NCI-H2081 (cell line): ENCODE data around the gene NRN1L.
"Not testable (repeated sequence)": the region's sequence is repeated elsewhere in the genome, so short reads cannot be mapped to it uniquely, and the experiment has no call there.

Experiments used
- DNase-seq, 2 experiments: peaks; one replicate each; lab custom pipeline; 2025; lab: John Stamatoyannopoulos, UW

Gene NRN1L

DNA sequence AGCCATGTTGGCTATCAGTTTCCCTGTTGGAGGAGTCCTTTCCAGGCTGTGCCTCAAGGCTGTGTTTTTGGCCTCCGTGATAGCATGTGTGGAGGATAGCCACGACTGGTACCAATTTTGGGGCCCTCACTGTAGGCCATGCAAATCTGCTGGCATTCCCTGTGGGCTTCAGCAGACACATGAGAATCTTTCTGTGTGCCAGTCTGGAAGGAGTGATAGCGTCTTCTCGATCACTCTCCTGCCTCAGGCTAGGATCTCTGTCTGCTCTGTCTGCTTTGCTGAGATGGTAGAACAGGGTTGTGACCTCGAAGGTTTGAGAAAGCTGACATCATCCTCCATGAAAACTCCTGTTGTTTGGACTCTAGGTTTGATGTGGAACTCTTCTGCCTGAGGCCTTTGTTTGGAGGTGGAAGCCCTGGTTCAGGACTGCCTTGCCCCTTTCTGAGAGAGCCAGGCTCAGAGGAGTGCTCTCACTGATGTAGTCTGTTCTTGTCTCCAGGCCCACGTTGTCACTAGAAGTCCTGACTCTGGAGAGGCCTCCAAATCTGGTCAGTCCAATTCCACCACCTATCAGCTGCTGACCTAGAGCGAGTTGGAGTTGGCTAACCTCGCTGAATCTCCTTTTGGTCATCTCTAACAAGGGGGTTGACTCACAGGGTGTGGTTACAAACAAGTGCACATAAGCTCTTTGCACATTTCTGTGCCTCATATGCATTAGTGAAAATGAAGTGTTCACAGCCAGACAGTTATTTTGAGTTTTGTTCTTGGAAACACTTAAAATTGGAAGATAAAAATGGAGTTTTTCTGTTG is 23.9 kb upstream of the NRN1L start:
- DNase-seq = no peak

GRCh38 chr16:67861877-67862276 is 22.8 kb upstream of the NRN1L start:
- DNase-seq = no peak

DNA sequence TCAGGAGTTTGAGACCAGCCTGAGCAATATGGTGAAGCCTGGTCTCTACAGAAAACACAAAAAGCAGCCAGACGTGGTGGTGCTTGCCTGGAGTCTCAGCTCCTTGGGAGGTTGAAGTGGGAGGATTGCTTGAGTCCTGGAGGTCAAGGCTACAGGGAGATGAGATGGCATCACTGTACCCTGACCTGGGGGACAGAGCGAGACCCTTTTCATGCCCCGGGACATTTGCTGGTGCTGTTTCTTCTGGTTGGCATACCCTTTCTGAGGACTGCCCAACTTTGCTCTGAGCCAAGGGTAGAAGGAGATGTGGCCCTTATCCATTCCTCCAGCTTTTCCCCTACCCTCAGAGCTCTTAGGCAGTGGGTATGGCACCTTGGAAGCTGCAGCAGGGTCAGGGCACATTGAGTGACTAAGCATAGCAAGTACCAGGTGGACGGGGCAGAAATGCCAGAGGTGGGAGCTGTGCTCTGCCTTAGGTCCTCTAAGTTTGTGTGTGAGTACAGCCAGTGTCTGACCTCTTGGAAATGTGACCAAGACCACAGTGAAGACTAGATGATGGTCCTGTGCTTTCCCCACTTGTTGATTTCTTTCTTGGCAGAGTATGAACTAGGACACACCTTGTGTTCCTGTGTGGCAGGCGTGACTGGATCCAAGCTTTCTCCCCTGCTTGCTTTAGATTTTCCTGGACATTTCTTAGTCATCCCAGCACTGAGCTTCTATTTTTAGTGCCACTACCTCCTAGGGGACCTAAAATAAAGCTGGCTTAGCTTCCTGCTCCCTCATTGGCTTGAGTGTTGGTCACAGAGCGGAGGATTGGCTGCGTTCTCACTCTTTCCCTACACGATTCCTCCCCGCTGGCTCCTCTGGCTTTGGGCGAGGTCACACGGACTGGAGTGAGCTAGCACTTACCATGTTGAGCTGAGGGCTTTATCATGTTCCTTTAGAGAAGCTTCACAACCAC is 21.8 kb upstream of the NRN1L start:
- DNase-seq = no peak

- not testable (repeated sequence) for DNase-seq
Measured at GRCh38 chr16:67864044-67864443, 20.6 kb upstream of the NRN1L start.

GRCh38 chr16:67864594-67864993 is 20.1 kb upstream of the NRN1L start:
- DNase-seq = no peak

DNA sequence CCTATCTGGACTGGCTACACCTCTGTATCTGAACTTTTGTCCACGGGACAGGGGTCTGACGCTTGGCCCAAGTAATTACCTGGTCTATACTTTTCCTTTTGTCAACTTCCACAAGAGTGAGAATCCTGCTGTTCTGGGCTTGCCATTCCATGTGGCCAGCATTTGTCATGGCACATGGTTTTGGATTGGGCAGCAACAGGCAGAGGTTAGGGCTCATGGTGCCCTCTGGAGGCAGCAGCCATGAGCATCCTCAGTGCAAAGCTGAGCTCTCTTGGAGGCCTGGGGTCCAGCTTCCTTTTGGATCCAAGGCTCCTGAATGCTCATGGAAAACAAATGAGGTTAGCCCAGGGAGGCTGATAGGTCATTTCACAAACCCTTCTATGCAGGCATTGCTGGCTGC is 19.4 kb upstream of the NRN1L start:
- DNase-seq = no peak

GRCh38 chr16:67868290-67868689 is 16.4 kb upstream of the NRN1L start:
- no peak for DNase-seq

GRCh38 chr16:67869653-67870052 is 15.0 kb upstream of the NRN1L start:
- no peak for DNase-seq

GRCh38 chr16:67871256-67871655 is 13.4 kb upstream of the NRN1L start:
- DNase-seq = no peak

DNA sequence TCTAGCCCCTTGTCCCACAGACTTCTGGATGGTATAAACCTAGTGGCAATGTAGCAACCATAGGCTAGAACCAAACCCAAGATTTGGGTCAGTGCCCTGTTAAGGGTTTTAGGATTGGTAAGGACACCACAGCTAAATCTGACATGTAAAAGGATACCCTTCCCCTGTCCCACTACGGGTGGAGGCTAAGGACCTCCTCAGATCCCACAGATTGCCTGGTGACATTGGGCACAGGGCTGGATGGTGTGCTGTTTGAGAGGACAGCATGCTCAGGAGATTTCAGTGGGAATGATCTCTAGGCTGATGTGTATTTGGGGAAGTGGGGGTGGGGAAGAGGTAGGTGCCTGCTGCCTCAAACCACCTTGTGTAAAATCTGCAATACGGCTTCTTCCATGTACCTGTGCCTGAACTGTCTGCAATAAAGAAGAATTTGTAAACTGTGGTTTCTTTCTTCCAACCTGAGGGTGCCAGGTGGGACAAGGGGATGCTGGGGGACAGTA is 12.5 kb upstream of the NRN1L start:
- DNase-seq = no peak

DNA sequence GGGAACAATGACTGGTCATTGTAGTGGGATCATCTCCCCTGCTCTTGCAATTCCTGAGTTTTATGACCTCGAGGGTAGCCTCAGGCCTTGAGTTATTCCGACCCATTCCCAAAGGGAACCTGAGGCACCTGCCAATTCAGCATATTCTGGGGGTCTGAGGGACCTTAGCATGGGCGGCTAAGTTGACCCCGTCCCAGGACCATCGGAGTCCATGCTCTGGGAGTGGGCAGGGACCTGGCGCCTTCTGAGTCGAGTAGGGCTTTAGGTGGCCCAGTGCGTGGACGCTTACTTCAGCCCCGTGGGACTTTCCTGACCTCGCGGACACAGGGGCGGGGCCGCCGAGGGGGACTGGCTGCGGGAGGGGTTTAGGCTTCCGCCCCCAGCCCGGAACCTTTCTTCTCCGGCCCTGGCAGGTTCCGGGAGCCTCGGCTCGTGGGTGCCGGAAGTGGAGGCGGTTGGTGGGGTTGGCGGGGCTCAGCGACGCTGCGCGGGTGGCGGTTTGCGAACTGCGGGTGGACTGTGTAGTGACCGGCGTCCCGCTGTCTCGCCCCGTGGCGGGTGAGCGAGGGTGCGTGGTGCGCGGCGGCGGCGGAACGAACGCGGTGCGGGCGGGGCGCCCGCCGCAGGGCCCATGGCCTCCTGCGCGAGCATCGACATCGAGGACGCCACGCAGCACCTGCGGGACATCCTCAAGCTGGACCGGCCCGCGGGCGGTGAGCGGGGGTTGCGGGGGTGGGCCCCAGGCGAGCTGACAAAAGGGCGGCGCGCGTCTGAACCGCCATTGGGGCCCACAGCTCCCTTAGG is 11.9 kb upstream of the NRN1L start, which contains the start of gene EDC4:
TSS of gene EDC4 (plus strand) at position 422 of the 804 bp plus-strand sequence. CDS start at position 632, 210 bp downstream.
- DNase-seq = peak; percentile 24 to 54

DNA sequence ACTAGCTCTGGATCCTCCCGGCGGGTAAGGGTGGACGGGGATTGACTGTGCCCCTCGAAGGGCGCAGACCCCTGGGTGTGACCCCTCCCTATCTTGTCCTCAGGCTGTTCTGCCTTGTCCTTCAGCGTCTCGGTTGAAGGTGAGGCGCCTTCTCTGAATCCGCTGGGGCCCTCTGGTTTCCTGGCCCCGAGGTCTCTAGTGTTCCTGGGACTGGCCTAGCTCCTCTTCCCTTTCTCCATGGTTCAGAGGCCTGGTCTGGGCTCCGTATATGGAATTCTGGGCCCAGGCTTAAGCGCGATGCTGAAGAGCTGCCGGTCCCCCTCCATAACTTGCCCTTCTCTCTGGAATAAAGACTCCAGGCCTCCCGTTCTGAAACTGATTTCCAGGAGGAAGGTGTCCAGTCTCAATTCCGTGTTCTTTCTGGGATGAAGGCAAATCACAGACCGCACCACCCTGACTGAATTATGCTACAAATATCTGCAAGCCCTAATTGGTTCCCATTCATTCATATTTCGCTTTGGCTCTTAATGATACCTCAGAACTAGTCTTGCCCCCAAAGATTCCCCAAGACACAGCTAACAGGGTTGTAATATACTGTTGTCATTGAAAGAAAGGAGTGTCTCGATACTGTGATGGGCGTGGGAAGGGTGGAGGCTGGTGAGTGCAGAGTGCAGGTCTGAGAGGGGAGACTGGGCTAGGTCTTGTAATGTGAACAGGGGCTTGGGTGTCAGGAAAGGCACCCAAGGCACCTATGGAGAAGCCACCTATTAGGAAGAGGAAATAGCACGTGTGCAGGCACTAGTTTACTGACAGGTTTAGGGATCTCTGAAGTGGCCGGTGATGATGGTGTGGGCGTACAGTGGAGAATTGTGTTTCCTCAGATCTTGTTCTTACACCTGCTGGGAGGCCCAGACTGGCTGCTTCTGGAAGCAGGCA is 11.0 kb upstream of the NRN1L start:
- no peak for DNase-seq

DNA sequence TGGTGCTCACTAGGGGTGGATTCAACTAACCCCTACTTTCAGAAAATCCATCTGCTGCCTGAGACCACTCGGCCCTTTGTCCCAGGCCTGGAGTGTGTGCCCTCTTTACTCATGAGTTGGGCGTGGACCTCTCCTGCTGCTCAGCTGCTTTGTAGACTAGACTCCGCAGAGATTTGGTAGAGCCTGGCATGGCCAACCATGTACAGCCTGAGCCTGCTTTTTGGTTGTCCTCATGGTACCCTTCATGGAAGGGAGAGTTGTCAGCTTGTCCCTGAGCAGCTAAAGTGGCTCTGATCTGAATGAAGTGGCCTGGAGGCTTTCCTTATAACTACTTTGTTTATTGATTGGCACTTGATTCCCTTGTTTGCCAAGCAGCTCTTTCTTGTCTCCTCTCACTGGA is 10.3 kb upstream of the NRN1L start:
- DNase-seq = no peak

DNA sequence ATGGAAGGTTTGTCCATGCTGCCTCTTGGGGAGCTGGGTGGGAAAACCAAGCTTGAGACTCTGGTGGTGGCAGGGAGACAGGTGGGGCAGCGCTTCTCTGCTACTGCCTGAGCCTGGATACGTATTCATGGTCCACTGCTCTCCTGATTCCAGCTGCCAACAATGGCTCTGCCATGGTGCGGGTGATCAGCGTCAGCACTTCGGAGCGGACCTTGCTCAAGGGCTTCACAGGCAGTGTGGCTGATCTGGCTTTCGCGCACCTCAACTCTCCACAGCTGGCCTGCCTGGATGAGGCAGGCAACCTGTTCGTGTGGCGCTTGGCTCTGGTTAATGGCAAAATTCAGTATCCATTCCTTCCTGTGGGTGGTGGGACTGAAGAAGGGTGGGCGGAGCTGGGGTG is 7.6 kb upstream of the NRN1L start:
- no peak for DNase-seq

DNA sequence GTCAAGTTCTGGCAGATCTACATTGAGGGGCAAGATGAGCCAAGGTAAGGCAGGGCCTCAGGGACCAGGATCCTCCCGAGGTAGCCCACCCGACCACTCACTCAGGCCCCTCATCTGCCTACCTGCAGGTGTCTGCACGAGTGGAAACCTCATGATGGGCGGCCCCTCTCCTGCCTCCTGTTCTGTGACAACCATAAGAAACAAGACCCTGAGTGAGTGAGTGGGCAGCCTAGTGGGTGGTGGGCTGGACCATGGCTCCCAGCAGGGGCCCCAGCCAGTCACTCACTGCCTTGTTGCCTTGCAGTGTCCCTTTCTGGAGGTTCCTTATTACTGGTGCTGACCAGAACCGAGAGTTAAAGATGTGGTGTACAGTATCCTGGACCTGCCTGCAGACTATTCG is 6.5 kb upstream of the NRN1L start:
- DNase-seq = no peak

DNA sequence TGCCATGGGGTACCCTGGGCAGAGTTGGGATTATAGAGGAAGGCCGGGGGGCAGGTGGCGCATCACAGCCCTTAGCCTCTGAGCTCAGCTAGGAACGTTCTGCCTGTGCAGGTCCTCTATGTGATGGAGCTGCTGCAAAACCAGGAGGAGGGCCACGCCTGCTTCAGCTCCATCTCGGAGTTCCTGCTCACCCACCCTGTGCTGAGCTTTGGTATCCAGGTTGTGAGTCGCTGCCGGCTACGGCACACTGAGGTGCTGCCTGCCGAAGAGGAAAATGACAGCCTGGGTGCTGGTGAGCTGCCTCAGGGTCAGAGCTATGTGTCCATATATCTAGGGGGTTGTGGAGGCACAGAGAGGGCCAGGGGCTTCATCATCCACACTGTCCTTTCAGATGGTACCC is 5.8 kb upstream of the NRN1L start:
- DNase-seq = no peak

DNA sequence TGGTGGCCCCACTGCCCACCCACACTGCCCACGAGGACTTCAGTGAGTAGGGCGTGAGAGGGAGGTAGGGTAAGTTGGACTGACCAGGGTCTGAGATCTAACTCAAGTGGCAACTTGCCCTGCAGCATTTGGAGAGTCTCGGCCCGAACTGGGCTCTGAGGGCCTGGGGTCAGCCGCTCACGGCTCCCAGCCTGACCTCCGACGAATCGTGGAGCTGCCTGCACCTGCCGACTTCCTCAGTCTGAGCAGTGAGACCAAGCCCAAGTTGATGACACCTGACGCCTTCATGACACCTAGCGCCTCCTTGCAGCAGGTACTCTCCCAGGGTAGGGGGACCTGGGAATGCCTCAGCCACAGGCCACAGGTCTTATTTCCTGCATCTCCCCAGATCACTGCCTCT is 5.2 kb upstream of the NRN1L start:
- DNase-seq = no peak

DNA sequence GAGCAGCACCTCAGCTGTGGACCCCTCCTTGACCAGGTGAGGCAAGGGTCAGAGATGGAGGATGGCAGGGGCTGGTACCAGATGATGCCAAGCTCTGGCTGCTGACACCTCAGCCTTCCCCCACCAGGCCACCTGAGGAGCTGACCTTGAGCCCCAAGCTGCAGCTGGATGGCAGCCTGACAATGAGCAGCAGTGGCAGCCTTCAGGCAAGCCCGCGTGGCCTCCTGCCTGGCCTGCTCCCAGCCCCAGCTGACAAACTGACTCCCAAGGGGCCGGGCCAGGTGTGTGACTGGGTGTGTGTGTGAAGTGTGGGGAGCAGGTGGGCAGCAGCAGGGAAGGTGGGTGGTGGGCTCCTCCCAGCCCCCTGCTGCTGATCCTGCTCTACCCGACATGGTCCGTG is 4.7 kb upstream of the NRN1L start:
- no peak for DNase-seq

DNA sequence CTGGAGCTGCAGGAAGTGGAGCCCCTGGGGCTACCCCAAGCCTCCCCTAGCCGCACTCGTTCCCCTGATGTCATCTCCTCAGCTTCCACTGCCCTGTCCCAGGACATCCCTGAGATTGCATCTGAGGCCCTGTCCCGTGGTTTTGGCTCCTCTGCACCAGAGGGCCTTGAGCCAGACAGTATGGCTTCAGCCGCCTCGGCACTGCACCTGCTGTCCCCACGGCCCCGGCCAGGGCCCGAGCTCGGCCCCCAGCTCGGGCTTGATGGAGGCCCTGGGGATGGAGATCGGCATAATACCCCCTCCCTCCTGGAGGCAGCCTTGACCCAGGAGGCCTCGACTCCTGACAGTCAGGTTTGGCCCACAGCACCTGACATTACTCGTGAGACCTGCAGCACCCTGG is 4.1 kb upstream of the NRN1L start:
- DNase-seq = no peak

DNA sequence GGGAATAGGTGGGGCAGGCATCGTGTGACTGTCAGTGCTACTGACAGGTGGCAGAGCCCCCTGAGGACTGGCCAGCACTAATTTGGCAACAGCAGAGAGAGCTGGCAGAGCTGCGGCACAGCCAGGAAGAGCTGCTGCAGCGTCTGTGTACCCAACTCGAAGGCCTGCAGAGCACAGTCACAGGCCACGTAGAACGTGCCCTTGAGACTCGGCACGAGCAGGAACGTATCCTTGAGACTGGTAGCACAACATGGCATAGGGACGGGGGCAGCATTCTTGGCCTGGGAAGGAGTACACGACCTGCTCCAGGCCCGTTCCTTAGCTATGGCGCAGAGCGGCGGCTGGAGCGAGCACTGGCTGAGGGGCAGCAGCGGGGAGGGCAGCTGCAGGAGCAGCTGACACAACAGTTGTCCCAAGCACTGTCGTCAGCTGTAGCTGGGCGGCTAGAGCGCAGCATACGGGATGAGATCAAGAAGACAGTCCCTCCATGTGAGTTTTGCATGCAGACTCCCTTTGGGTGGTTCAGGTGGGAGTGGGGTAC is 3.0 kb upstream of the NRN1L start:
- DNase-seq = no peak
